K562 treated with DMSO at 1 percent for 48 hours (cell line): ENCODE measurements around the gene RPL22L1. TPM values are rescaled to one million over a fixed set of nuclear protein-coding genes. Genes with fewer than 3 reads are reported as not detected.

Experiments
- total RNA-seq: library from RNA; unstranded; fragments of 300-600 nt; gene quantifications from 2 replicates; pipeline ENCODE4 v1.2.3, GENCODE V29; 2022; ENCODE audit warnings: low replicate concordance; ENCODE audit errors: extremely low read depth

Gene RPL22L1
- not detected in 2 replicates for total RNA-seq

GRCh38 chr3:170869645-170870593, at the start of gene RPL22L1:
TSS of gene RPL22L1 (minus strand) at chr3:170870195. CDS start at chr3:170870167, 28 bp downstream.

GRCh38 chr3:170908235-170909116, 38.5 kb upstream of the RPL22L1 start, which contains the start of gene EIF5A2:
TSS of gene EIF5A2 (minus strand) at chr3:170908637. CDS start at chr3:170907806, 831 bp downstream.

Other genes with a start within 250 kb of the RPL22L1 start
- not detected in 2 replicates for gene EIF5A2, start 38.4 kb upstream of the RPL22L1 start, total RNA-seq
- not detected in 2 replicates for gene SLC2A2, start 156.5 kb upstream of the RPL22L1 start, total RNA-seq